Fibroblast of lung (primary cell): ENCODE measurements around the gene TMEM14B.
"Not testable (repeated sequence)": the region's sequence is repeated elsewhere in the genome, so short reads cannot be mapped to it uniquely, and the experiment has no call there.

Experiments
- CTCF ChIP-seq, 2 donors: IDR thresholded peaks in 1 of 2; conservative IDR thresholded peaks in 1 of 2; 1 replicate in 1 of 2; 2 replicates in 1 of 2; pipeline ENCODE4 v1.5.1; 2011 to 2012; ENCODE audit warnings: low read length in 2 of 2, control low read depth in 1 of 2, inconsistent platforms in 1 of 2, low read depth in 1 of 2, mild to moderate bottlenecking in 1 of 2
- EZH2 ChIP-seq: IDR thresholded peaks from 2 replicates; pipeline ENCODE4 v1.5.1; 2012; ENCODE audit warnings: low read length, control low read depth, mild to moderate bottlenecking; ENCODE audit errors: missing control alignments

- not testable (repeated sequence) for TF ChIP-seq EZH2; CTCF (conservative IDR thresholded peaks at IDR 0.05 in 1 of 2, IDR thresholded peaks at IDR 0.05 in 1 of 2; ENCODE audit: low read depth in 1 of 2, low read length in 2 of 2)
These were observed 3.0 kb downstream of the TMEM14B start for GRCh38 chr6:10750568-10750967.
